Caco-2 (cell line): ENCODE data around the gene IFT81. TPM values are rescaled to one million over a fixed set of nuclear protein-coding genes. Genes with fewer than 3 reads are reported as not detected.

Experiments used
- BruUV-seq: library from RNA; stranded (reverse); fragments of 400-500 nt; replicated peaks from 2 replicates; lab custom pipeline; 2021; lab: Mats Ljungman, UMichigan
- CTCF ChIA-PET: fragments of 300-600 bp; sonication (Branson Sonifier 250); formaldehyde crosslinking; loops from one replicate; lab custom pipeline; 2022; ENCODE audit warnings: antibody characterized with exemption; lab: Charles Lee
- POLR2A ChIA-PET: fragments of 300-600 bp; sonication (Branson Sonifier 250); formaldehyde crosslinking; loops from one replicate; lab custom pipeline; 2022; ENCODE audit warnings: antibody characterized with exemption; lab: Charles Lee
- DNase-seq, 2 experiments: peaks; one replicate each; pipeline versions ENCODE4 v3.0.0 to v3.0.0-alpha.2; 2020 to 2022
- H3K27me3 ChIP-seq: replicated peaks from 2 replicates; pipeline ENCODE4 v1.6.0; 2011; ENCODE audit warnings: low read length; ENCODE audit not compliant: control insufficient read depth, insufficient read depth
- H3K36me3 ChIP-seq: 2 replicates; pipeline ENCODE4 v1.5.1; 2011; ENCODE audit warnings: low read length; ENCODE audit not compliant: control insufficient read depth, insufficient read depth
- H3K4me1 ChIP-seq: fragments of 250-450 bp; sonication (Bioruptor Pico); 2 replicates; pipeline ENCODE4 v1.5.1; 2020; ENCODE audit warnings: mild to moderate bottlenecking
- H3K4me3 ChIP-seq: 2 replicates; pipeline ENCODE4 v1.5.1; 2011; ENCODE audit warnings: low read depth, mild to moderate bottlenecking, control low read depth, low read length
- H3K9me3 ChIP-seq: fragments of 250-450 bp; sonication (Bioruptor Pico); 2 replicates; pipeline ENCODE4 v1.5.1; 2020; ENCODE audit warnings: mild to moderate bottlenecking, moderate library complexity
- H3K27ac Mint-ChIP-seq: one replicate; pipeline ENCODE4 v1.8.0; 2022; ENCODE audit warnings: mixed read lengths; ENCODE audit not compliant: unreplicated experiment
- H3K27me3 Mint-ChIP-seq: one replicate; pipeline ENCODE4 v1.8.0; 2022; ENCODE audit warnings: mixed read lengths; ENCODE audit not compliant: insufficient read depth, unreplicated experiment
- H3K36me3 Mint-ChIP-seq: one replicate; pipeline ENCODE4 v1.8.0; 2022; ENCODE audit warnings: mild to moderate bottlenecking, mixed read lengths; ENCODE audit not compliant: insufficient read depth, unreplicated experiment
- H3K4me1 Mint-ChIP-seq: one replicate; pipeline ENCODE4 v1.8.0; 2022; ENCODE audit warnings: low read depth, mixed read lengths; ENCODE audit not compliant: unreplicated experiment
- H3K4me3 Mint-ChIP-seq: one replicate; pipeline ENCODE4 v1.8.0; 2022; ENCODE audit warnings: mild to moderate bottlenecking, moderate library complexity, mixed read lengths; ENCODE audit not compliant: unreplicated experiment
- H3K9me3 Mint-ChIP-seq: one replicate; pipeline ENCODE4 v1.8.0; 2022; ENCODE audit warnings: mixed read lengths; ENCODE audit not compliant: unreplicated experiment
- intact Hi-C: fragments of 100-400 bp; cut with micrococcal nuclease; formaldehyde crosslinking; loops from one replicate; pipeline ENCODE4 v1.10.0; 2022; ENCODE audit not compliant: unreplicated experiment
- total RNA-seq: library from RNA; stranded (reverse); gene quantifications from 2 replicates; pipeline ENCODE4 v1.2.3, GENCODE V29; 2022
- TF ChIP-seq, protein P1 (sequence below), 2 experiments: fragments of 200-600 bp in 1 of 2; IDR thresholded peaks; 1 replicate in 1 of 2; 2 replicates in 1 of 2; pipeline versions ENCODE4 v1.5.1 to v1.8.0; 2011 to 2022; ENCODE audit warnings: antibody characterized with exemption in 1 of 2, control low read depth in 1 of 2, inconsistent platforms in 1 of 2, low read depth in 1 of 2, low read length in 1 of 2, mild to moderate bottlenecking in 1 of 2, moderate library complexity in 1 of 2; ENCODE audit not compliant: insufficient read depth in 1 of 2, severe bottlenecking in 1 of 2, unreplicated experiment in 1 of 2

Gene IFT81
- total RNA-seq, 1 experiment from 2014 or later, result 5.9 TPM

DNA sequence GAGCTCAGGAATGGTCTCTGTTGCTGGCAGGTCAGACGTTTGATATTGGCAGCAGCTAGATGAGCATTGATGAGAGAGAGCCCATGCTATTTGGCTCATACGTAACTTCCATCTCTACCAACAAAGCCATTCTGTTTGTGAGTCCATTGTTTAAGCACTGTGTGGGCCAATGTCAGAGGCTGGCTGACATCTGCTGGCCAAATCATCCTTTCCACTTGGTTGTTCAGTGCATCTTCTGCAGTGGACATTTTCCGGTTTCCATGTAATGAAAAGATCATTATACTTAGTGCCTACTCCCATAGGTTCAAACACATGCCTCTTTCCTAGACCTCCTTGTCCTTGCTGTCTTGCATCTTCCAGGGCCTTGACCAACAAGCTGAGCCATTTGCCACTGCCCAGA, 59.2 kb downstream of the IFT81 start:
- intact Hi-C loops, result loop anchor here (2.0 kb wide), 1 partner anchor 83 kb away; no protein-coding TSS in a partner anchor
- Histone ChIP-seq H3K27me3 (no peaks in the 10 kb centered on the region), H3K4me3 (no peak overlapping the region), H3K36me3 (no peaks in the 10 kb centered on the region), H3K9me3 (peaks cover 4% of the 10 kb centered on the region), H3K4me1 (no peaks in the 10 kb centered on the region)
- Mint-ChIP-seq H3K4me3 (no peak overlapping the region), H3K4me1 (no peaks in the 10 kb centered on the region), H3K27ac (no peak overlapping the region), H3K27me3 (no peaks in the 10 kb centered on the region), H3K9me3 (peaks cover 18% of the 10 kb centered on the region), H3K36me3 (no peaks in the 10 kb centered on the region)
- BruUV-seq, result no TSS peak
- no peak for DNase-seq
- TF ChIP-seq, protein P1, sequence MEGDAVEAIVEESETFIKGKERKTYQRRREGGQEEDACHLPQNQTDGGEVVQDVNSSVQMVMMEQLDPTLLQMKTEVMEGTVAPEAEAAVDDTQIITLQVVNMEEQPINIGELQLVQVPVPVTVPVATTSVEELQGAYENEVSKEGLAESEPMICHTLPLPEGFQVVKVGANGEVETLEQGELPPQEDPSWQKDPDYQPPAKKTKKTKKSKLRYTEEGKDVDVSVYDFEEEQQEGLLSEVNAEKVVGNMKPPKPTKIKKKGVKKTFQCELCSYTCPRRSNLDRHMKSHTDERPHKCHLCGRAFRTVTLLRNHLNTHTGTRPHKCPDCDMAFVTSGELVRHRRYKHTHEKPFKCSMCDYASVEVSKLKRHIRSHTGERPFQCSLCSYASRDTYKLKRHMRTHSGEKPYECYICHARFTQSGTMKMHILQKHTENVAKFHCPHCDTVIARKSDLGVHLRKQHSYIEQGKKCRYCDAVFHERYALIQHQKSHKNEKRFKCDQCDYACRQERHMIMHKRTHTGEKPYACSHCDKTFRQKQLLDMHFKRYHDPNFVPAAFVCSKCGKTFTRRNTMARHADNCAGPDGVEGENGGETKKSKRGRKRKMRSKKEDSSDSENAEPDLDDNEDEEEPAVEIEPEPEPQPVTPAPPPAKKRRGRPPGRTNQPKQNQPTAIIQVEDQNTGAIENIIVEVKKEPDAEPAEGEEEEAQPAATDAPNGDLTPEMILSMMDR (IDR thresholded peaks at IDR 0.05; ENCODE audit: insufficient read depth in 1 of 2, low read depth in 1 of 2, low read length in 1 of 2, severe bottlenecking in 1 of 2, unreplicated experiment in 1 of 2), result no peak
- CTCF ChIA-PET, result no interaction called here
- POLR2A ChIA-PET, result no interaction called here

DNA sequence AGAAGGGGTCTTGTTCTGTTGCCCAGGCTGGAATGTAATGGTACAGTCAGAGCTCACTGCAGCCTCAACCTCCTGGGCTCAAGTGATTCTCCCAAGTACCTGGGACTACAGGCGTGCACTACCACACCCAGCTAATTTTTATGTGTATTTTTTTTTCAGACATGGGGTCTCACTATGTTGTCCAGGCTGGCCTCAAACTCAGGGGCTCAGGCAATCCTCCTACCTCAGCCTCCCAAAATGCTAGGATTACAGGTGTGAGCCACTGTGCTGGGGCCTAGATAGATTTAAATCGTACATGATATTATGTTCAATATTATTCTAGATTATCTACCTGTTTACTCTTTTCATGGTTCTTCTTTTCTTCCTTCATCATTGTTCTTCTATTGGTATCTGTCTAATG, 61.5 kb downstream of the IFT81 start:
- TF ChIP-seq, protein P1 (IDR thresholded peaks at IDR 0.05; ENCODE audit: insufficient read depth in 1 of 2, low read depth in 1 of 2, low read length in 1 of 2, severe bottlenecking in 1 of 2, unreplicated experiment in 1 of 2), result no peak
- peaks cover 4% of the 10 kb centered on the region for H3K9me3 ChIP-seq
- H3K4me3 ChIP-seq, result no peak overlapping the region
- intact Hi-C loops, result no loop called here
- peaks cover 18% of the 10 kb centered on the region for H3K9me3 Mint-ChIP-seq
- POLR2A ChIA-PET, result no interaction called here
- H3K4me1 Mint-ChIP-seq, result no peaks in the 10 kb centered on the region
- no peaks in the 10 kb centered on the region for H3K36me3 ChIP-seq
- no peak overlapping the region for H3K4me3 Mint-ChIP-seq
- H3K4me1 ChIP-seq, result no peaks in the 10 kb centered on the region
- CTCF ChIA-PET, result no interaction called here
- DNase-seq, result no peak
- H3K27ac Mint-ChIP-seq, result no peak overlapping the region
- no peaks in the 10 kb centered on the region for H3K36me3 Mint-ChIP-seq
- no peaks in the 10 kb centered on the region for H3K27me3 ChIP-seq
- no TSS peak for BruUV-seq
- H3K27me3 Mint-ChIP-seq, result no peaks in the 10 kb centered on the region

DNA sequence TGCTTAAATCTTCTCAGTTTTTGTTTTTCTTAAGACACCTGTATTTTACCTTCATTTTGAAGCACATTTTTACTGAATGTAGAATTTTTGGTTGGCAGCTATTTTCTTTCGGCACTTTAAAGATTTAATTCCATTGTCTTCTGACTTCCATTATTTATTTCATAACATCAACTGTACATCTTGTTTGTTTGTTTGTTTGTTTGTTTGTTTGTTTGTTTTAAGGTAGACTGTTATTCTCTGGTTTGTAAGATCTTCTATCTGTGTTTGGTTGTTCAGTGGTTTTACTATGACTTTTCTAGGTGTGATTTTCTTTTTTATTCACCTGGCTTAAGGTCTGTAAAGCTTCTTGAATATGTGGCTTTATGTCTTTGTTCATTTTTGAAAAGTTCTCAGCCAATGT, 61.9 kb downstream of the IFT81 start:
- intact Hi-C loops, result no loop called here
- CTCF ChIA-PET, result no interaction called here

More for the DNA sequence above, 61.9 kb downstream of the IFT81 start:
- Mint-ChIP-seq H3K4me1 (no peaks in the 10 kb centered on the region), H3K27me3 (no peaks in the 10 kb centered on the region), H3K27ac (no peak overlapping the region), H3K4me3 (no peak overlapping the region), H3K9me3 (peaks cover 18% of the 10 kb centered on the region), H3K36me3 (no peaks in the 10 kb centered on the region)
- no peaks in the 10 kb centered on the region for H3K27me3 ChIP-seq
- DNase-seq, result no peak
- peaks cover 4% of the 10 kb centered on the region for H3K9me3 ChIP-seq
- BruUV-seq, result no TSS peak
- no peaks in the 10 kb centered on the region for H3K4me1 ChIP-seq
- POLR2A ChIA-PET, result no interaction called here
- TF ChIP-seq, protein P1 (IDR thresholded peaks at IDR 0.05; ENCODE audit: insufficient read depth in 1 of 2, low read depth in 1 of 2, low read length in 1 of 2, severe bottlenecking in 1 of 2, unreplicated experiment in 1 of 2), result no peak
- H3K4me3 ChIP-seq, result no peak overlapping the region
- H3K36me3 ChIP-seq, result no peaks in the 10 kb centered on the region
